ENCODE data around the gene RAET1L.
A peak's percentile ranks its signal among the peaks of the same experiment; 100 is the strongest.
"Not testable (repeated sequence)": the region's sequence is repeated elsewhere in the genome, so short reads cannot be mapped to it uniquely, and the experiment has no call there.

The RAET1L gene

GRCh38 chr6:150043501-150044412 is 18.4 kb upstream of the RAET1L start:
- DNase-seq = no peak

- no peak for DNase-seq
Measured at GRCh38 chr6:150043096-150043495, 17.8 kb upstream of the RAET1L start.

- DNase-seq = no peak
Measured at GRCh38 chr6:150038202-150039062, 13.1 kb upstream of the RAET1L start.

- no peak for DNase-seq
Measured at GRCh38 chr6:150037526-150038201, 12.3 kb upstream of the RAET1L start.

- DNase-seq = no peak
Measured at GRCh38 chr6:150036081-150036480, 10.7 kb upstream of the RAET1L start.

- no peak for DNase-seq
Measured at GRCh38 chr6:150033207-150033771, 8.0 kb upstream of the RAET1L start.

GRCh38 chr6:150032598-150032997 is 7.3 kb upstream of the RAET1L start:
- no peak for DNase-seq

GRCh38 chr6:150030611-150031010 is 5.3 kb upstream of the RAET1L start:
- DNase-seq = no peak

GRCh38 chr6:150029749-150030148 is 4.4 kb upstream of the RAET1L start:
- no peak for DNase-seq

GRCh38 chr6:150029276-150029675 is 3.9 kb upstream of the RAET1L start:
- DNase-seq = no peak

- no peak for DNase-seq
Measured at GRCh38 chr6:150028799-150029198, 3.5 kb upstream of the RAET1L start.

GRCh38 chr6:150027806-150028565 is 2.7 kb upstream of the RAET1L start:
- no peak for DNase-seq

GRCh38 chr6:150026976-150027805 is 1.9 kb upstream of the RAET1L start:
- DNase-seq = no peak

GRCh38 chr6:150024646-150025155 is 631 bp downstream of the RAET1L start:
- no peak for DNase-seq

GRCh38 chr6:150024021-150024420 is 1.3 kb downstream of the RAET1L start:
- DNase-seq = not testable (repeated sequence)

GRCh38 chr6:150021870-150022269 is 3.5 kb downstream of the RAET1L start:
- DNase-seq = not testable (repeated sequence)

GRCh38 chr6:150018846-150019580 is 6.3 kb downstream of the RAET1L start:
- DNase-seq = no peak

GRCh38 chr6:150017186-150017521 is 8.2 kb downstream of the RAET1L start:
- DNase-seq = not testable (repeated sequence)

GRCh38 chr6:150016324-150017185 is 8.8 kb downstream of the RAET1L start:
- peak; percentile 74 for DNase-seq
